Transverse colon (tissue), 4 donors: ENCODE data around the gene TMEM134. TPM values are rescaled to one million over a fixed set of nuclear protein-coding genes. Genes with fewer than 3 reads are reported as not detected.
A peak's percentile ranks its signal among the peaks of the same experiment; 100 is the strongest.

Experiments
- DNase-seq: peaks from one replicate; pipeline ENCODE4 v3.0.0-alpha.2; 2019
- H3K27ac ChIP-seq, 4 donors: fragments of 200-600 bp; sonication (generic); 2 replicates each; pipeline ENCODE4 v1.5.1; 2016 to 2018; ENCODE audit warnings: inconsistent platforms in 4 of 4
- H3K27me3 ChIP-seq: fragments of 200-600 bp; sonication (generic); 2 replicates; pipeline ENCODE4 v1.5.1; 2017; ENCODE audit warnings: inconsistent platforms
- H3K36me3 ChIP-seq, 4 donors: fragments of 200-600 bp; sonication (generic); 2 replicates each; pipeline ENCODE4 v1.5.1; 2017 to 2019; ENCODE audit warnings: inconsistent platforms in 4 of 4
- H3K4me1 ChIP-seq, 4 donors: fragments of 200-600 bp; sonication (generic); 2 replicates each; pipeline ENCODE4 v1.5.1; 2017 to 2020; ENCODE audit warnings: inconsistent platforms in 4 of 4
- H3K4me3 ChIP-seq, 4 donors: fragments of 200-600 bp; sonication (generic); 1 replicate in 1 of 4; 2 replicates in 3 of 4; pipeline versions ENCODE4 v1.5.1 to v1.6.1; 2017 to 2019; ENCODE audit warnings: inconsistent platforms in 4 of 4
- H3K9me3 ChIP-seq, 2 donors: fragments of 200-600 bp; sonication (generic); 2 replicates each; pipeline ENCODE4 v1.5.1; 2017 to 2019; ENCODE audit warnings: inconsistent platforms in 2 of 2
- EP300 ChIP-seq: sonication (generic); formaldehyde crosslinking; IDR thresholded peaks from one replicate; pipeline ENCODE4 v1.6.1; 2017; ENCODE audit warnings: antibody characterized with exemption, low read depth
- POLR2A ChIP-seq: fragments of 450-650 bp; IDR thresholded peaks from one replicate; pipeline ENCODE4 v1.6.1; 2016; ENCODE audit warnings: antibody characterized with exemption, mild to moderate bottlenecking, moderate library complexity
- POLR2AphosphoS5 ChIP-seq, 3 donors: sonication (generic); formaldehyde crosslinking; IDR thresholded peaks; one replicate each; pipeline ENCODE4 v1.6.1; 2016; ENCODE audit warnings: antibody characterized with exemption in 3 of 3
- WGBS, 2 donors: methylation state at CpG; one replicate each; pipeline ENCODE4 v1.1.5; 2018; ENCODE audit warnings: low coverage in 1 of 2; 5-methylcytosine and 5-hydroxymethylcytosine counted together
- in situ Hi-C, 4 donors: fragments of 200-750 bp; cut with MboI; loops; one replicate each; pipeline versions ENCODE4 v1.15.0 to v1.15.1; 2017; ENCODE audit warnings: low sequenced_read_pairs in 3 of 4, low pct_ligation_motif_present in 1 of 4, low pct_unique_long_range_greater_than_20kb in 1 of 4
- intact Hi-C: fragments of 100-400 bp; cut with DNase I; formaldehyde crosslinking; loops from one replicate; pipeline ENCODE4 v1.15.1; 2023; ENCODE audit warnings: low total_unique reads
- total RNA-seq, 4 donors: library from RNA; depleted of rRNA; stranded (reverse); fragments of >200 nt; gene quantifications; one replicate each; pipeline ENCODE4 v1.1.0, GENCODE V29; 2016
- TF ChIP-seq, protein P1 (sequence below), 5 experiments: fragments of 200-600 bp in 3 of 5; fragments of 450-650 bp in 2 of 5; sonication (generic) in 3 of 5; IDR thresholded peaks; 1 replicate in 2 of 5; 2 replicates in 3 of 5; pipeline ENCODE4 v1.5.1; 2016 to 2017; ENCODE audit warnings: antibody characterized with exemption in 5 of 5, inconsistent platforms in 3 of 5, mild to moderate bottlenecking in 2 of 5, moderate library complexity in 1 of 5

TMEM134 gene
- total RNA-seq, 4 donors from 2014 or later = 107 to 347 (median 115) TPM

DNA sequence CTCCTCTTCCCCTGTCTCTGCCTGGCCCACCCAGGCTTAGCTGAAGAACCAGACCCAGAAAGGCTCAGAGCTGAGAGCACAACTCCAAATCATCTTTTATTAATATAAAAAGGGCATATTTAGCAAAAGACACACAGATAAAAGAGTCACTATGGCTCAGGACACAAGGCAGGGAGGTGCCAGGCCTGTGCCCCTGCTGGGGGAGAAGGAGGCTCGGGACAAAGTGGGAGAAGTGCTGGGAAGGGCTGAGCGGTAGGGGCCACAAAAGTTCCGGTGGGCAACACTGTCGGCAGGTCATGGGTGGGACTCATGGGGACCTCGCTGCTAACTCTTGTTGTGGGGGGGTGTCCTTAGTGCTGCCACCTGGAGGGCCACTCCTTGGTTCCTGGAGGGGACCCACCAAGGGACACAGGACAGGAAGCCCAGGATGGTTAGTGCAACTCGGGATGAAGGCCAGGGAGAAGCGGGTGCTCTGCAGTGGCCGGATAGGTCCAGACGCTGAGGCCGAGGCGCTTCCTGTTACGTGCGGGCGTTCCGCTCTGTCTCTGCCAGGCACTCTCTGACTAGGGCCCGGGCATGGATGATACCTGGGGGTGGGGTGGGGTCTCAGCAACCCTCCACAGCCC is 37.5 kb upstream of the TMEM134 start:
- Histone ChIP-seq H3K4me1 (peaks cover 26 to 51% (median 39%) of the 10 kb centered on the region in 4 donors), H3K36me3 (no peaks in the 10 kb centered on the region), H3K27me3 (no peaks in the 10 kb centered on the region), H3K4me3 (peak overlapping the region in 2 of 4 donors; percentile 81 to 82), H3K9me3 (no peaks in the 10 kb centered on the region), H3K27ac (peak overlapping the region; percentile 98 to 100 (median 98))
- WGBS, 2 donors = 75% methylated on average over 14 of the region's 16 CpGs; no CpG with 5 or more reads in 1 of the 2 donors
- intact Hi-C loops (loop anchor here (1.0 kb wide), 1 partner anchor 105 kb away; the partner anchor contains the start of gene PPP1CA), in situ Hi-C loops (no loop called here)
- peak; percentile 36 for DNase-seq
- TF ChIP-seq POLR2AphosphoS5 (IDR thresholded peaks at IDR 0.05) = no peak
- TF ChIP-seq, protein P1, sequence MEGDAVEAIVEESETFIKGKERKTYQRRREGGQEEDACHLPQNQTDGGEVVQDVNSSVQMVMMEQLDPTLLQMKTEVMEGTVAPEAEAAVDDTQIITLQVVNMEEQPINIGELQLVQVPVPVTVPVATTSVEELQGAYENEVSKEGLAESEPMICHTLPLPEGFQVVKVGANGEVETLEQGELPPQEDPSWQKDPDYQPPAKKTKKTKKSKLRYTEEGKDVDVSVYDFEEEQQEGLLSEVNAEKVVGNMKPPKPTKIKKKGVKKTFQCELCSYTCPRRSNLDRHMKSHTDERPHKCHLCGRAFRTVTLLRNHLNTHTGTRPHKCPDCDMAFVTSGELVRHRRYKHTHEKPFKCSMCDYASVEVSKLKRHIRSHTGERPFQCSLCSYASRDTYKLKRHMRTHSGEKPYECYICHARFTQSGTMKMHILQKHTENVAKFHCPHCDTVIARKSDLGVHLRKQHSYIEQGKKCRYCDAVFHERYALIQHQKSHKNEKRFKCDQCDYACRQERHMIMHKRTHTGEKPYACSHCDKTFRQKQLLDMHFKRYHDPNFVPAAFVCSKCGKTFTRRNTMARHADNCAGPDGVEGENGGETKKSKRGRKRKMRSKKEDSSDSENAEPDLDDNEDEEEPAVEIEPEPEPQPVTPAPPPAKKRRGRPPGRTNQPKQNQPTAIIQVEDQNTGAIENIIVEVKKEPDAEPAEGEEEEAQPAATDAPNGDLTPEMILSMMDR (IDR thresholded peaks at IDR 0.05) = peak in 3 of 5 experiments; percentile 9 to 58 (median 31)
- TF ChIP-seq POLR2A = no peak
- no peak for TF ChIP-seq EP300

GRCh38 chr11:67505605-67506396 is 36.8 kb upstream of the TMEM134 start:
- peak; percentile 84 for TF ChIP-seq POLR2A
- peak; percentile 75 to 87 (median 82) for TF ChIP-seq POLR2AphosphoS5 (IDR thresholded peaks at IDR 0.05)
- TF ChIP-seq, protein P1 (IDR thresholded peaks at IDR 0.05) = peak; percentile 95 to 99 (median 98)
- no peak for TF ChIP-seq EP300
- no peaks in the 10 kb centered on the region for H3K27me3 ChIP-seq
- H3K4me1 ChIP-seq = peaks cover 26 to 51% (median 39%) of the 10 kb centered on the region in 4 donors
- intact Hi-C loops = loop anchor here (1.0 kb wide), 1 partner anchor 104 kb away; the partner anchor contains the start of gene PPP1CA
- H3K4me3 ChIP-seq = peak overlapping the region in 3 of 4 donors; percentile 65 to 82 (median 81)
- H3K9me3 ChIP-seq = no peaks in the 10 kb centered on the region
- peak; percentile 95 for DNase-seq
- H3K36me3 ChIP-seq = no peaks in the 10 kb centered on the region
- H3K27ac ChIP-seq = peak overlapping the region; percentile 98 to 100 (median 98)
- 7% methylated on average over 9 of the region's 17 CpGs; no CpG with 5 or more reads in 1 of the 2 donors for whole genome bisulfite sequencing, 2 donors
- in situ Hi-C loops = no loop called here

DNA sequence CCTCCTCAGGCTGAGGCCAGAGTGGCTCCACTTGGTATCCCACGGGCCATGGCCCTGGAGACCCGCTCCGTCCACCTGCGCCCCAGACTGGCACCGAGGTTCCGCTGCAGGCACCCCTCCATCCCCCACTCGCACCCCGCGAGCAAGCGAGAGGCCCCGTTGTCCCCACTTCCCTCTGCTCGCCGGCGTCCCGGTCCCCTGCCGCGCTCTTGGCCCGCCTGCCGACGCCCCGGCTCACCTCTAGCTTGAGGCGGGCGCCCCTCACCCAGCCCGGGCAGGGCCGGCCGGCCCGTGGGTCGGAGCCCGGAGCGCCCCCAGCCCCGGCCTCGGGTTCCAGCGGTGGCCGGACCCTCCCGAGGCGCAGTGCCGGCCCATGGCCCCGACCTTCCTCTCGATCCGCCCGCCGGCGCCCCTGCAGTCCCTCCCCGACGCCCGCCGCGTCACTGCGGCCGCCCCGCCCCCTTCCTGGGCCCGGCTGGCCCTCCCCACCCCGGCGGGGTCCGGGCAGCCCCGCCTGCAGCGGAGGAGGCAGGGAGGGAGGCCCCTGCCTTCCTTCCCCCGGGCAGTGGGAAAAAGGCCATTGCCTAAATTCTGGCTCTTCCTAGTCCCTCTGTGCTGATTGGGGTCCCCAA is 36.0 kb upstream of the TMEM134 start, which contains the start of gene PITPNM1:
Gene PITPNM1 (minus strand): TSS at position 414 of the 632 bp plus-strand sequence. CDS start 1,183 bp downstream, outside the sequence.
- TF ChIP-seq EP300 (no peak), POLR2A (no peak), POLR2AphosphoS5 (IDR thresholded peaks at IDR 0.05) (peak in 2 of 3 donors; percentile 38 to 44)
- TF ChIP-seq, protein P1 (IDR thresholded peaks at IDR 0.05) = no peak
- in situ Hi-C loops (no loop called here), intact Hi-C loops (no loop called here)
- no peaks in the 10 kb centered on the region for H3K9me3 ChIP-seq
- H3K4me3 ChIP-seq = peak within 1 kb of the TSS; percentile 62 to 82 (median 73)
- H3K36me3 ChIP-seq = no peaks in the 10 kb centered on the region
- peak within 1 kb of the TSS; percentile 98 to 100 (median 98) for H3K27ac ChIP-seq
- peaks cover 26 to 51% (median 39%) of the 10 kb centered on the region in 4 donors for H3K4me1 ChIP-seq
- 1% methylated on average over 29 of the region's 58 CpGs; no CpG with 5 or more reads in 1 of the 2 donors for WGBS, 2 donors
- DNase-seq = peak; percentile 89
- H3K27me3 ChIP-seq = no peaks in the 10 kb centered on the region
